HPDE6-E6E7 (cell line): ENCODE data around the gene CRISPLD2.
A peak's percentile ranks its signal among the peaks of the same experiment; 100 is the strongest.

ENCODE experiments used
- DNase-seq: peaks from one replicate; pipeline ENCODE4 v3.0.0; 2011; ENCODE audit warnings: missing footprints; ENCODE audit errors: extremely low spot score

CRISPLD2 gene

DNA sequence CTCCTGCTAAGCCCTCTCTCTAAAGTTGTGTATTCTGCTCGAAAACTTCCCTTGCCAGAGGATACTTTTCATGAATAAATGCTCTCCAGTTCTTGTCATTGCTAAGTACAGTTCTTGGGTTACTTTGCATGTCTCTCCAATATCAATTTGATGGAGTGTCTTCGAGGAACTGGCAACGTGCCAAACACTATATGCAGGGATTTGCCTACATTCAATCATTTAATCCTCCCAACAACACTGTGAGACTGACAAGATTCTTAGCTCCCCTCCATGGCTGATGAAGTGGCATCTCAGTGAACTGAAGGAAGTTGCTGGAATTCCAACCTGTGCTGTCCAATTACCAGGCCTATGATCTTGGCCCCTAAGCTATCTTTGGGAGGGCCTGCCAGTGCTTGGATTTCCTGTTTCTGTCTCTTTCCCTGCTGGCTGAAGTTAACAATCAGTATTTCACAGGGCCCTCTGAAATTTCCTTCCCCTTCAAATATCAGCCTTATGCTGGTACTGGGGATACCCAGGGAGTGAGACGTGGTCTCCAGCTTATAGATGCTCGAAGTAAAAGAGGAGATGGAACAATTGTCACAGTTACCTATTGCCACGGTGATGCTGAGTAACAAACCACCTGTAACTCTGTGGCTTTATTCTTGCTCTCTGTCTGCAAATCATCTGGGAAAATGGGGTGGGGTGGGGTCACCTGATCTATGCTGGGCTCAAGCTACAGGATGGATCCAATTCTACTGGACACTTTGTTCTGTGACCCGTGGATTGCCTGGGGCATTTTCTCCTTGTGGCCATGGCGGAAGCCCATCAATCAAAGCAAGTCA lies 19.4 kb upstream of the CRISPLD2 start:
- DNase-seq = no peak

DNA sequence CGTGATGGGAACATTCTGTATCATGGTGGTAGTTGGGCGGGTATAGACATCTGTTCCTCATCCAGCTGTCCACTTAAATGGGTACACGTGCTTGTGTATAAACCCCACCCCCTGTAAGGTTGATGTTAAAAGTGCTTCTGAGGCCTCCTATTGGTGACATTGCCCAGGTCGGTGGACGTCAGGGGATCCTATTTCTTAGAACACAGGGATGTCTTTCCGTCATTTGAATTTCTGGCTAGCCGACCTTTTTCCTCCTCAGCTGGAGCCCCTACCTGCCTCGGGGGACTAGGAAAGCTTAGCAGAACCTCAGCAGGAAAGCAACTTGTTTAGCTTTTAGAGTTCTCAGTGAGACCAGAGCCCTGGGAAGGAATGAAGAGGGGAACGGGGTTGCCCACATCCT lies 16.6 kb upstream of the CRISPLD2 start:
- no peak for DNase-seq

DNA sequence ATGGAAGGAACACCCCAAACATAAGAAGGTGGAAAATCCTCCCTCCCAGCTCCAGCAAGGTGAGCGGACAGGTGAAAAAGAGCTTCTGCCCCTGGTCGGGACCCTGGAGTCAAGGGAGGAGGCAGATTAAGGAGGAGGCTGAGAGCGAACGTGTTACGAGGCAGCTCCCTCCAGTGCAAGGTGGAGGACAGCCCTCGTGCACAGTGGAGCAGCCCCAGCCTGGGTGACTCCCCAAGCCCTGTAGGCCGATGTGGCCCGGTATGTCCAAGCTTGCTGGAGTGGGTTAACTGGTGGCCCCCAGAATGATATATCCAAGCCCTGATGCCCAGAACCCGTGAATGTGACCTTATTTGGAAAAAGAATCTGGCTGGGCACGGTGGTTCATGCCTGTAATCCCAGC lies 15.5 kb upstream of the CRISPLD2 start:
- DNase-seq = no peak

DNA sequence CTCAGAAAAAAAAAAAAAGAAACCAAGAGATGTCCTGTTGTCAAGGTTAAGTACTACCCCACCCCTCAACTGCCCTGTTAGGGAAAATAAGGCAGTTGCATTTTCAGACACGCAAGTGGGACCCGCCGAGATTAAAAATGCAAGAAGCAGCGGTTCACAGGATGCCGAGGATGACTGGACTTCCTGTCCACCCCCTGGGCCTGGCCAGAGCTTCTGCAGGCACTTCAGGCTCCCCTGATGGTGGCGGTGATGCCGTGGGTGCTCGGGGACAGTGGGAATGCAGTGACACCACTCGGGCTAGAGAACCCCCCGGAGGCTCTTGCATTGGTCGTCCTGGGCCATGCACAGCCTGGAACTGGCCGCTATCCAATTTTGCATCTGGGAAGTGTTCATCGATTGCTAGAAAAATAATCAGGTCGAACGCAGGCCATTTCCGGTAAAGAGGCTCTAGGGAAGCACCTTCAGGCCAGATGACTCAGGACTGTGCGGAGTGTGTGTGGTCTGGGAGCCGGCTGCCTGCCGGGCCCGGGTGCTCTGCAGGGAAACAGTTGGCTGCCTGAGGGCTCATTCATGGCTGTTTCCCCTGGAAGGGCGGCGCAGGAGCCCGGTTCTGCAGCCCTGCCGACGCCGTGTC lies 13.4 kb upstream of the CRISPLD2 start:
- peak; percentile 86 for DNase-seq

DNA sequence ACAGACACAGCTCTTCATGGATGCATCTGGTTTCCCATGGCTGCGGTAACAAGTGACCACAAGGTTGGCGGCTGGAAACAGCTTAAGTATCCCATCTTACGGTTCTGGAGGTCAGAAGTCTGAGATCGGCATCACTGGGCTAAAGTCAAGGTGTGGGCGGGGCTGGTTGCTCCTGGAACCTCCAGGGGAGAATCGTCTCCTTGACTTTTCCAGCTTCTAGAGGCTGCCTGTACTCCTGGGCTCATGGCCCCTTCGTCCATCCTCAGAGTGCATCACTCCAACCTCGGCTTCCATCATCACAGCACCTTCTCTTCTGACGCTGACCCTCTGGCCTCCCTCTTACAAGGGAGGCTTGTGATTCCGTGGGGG lies 12.9 kb upstream of the CRISPLD2 start:
- no peak for DNase-seq

DNA sequence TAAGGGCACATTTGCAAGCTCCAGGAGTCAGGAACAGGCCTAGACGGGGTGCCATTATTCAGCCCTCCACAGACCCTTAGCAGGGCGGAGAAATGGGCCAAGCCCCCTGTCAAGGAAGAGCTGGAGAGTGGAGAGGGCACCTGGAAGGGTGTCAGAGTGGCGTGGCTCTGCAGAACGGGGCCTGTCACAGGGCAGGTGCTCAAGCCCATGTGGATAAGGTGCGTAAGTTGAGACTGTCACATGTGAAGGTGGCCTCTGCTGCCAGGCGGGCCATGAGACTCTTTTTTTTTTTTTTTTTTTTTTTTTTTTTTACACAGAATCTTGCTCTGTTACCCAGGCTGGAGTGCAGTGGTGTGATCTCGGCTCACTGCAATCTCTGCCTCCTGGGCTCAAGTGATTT lies 12.0 kb upstream of the CRISPLD2 start:
- no peak for DNase-seq

DNA sequence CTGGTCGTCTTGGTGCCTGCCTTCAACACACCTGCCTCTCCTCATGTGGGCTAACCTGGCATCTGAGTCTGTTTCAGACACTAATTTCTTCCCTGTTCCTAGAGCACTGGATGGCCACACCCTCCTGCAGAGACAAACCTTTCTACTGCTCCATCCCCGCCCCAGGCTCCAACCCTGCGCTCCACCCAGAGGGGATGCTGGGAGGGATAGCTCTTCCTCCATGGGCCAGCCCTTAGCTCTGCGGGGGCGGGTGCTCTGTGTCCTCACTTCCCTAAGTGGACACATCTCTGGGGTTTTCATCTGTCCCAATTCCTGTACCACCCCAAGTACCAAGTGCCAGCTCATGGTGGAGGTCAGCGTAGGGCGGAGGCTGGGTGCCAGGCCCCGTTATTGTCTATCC lies 11.0 kb upstream of the CRISPLD2 start:
- no peak for DNase-seq

DNA sequence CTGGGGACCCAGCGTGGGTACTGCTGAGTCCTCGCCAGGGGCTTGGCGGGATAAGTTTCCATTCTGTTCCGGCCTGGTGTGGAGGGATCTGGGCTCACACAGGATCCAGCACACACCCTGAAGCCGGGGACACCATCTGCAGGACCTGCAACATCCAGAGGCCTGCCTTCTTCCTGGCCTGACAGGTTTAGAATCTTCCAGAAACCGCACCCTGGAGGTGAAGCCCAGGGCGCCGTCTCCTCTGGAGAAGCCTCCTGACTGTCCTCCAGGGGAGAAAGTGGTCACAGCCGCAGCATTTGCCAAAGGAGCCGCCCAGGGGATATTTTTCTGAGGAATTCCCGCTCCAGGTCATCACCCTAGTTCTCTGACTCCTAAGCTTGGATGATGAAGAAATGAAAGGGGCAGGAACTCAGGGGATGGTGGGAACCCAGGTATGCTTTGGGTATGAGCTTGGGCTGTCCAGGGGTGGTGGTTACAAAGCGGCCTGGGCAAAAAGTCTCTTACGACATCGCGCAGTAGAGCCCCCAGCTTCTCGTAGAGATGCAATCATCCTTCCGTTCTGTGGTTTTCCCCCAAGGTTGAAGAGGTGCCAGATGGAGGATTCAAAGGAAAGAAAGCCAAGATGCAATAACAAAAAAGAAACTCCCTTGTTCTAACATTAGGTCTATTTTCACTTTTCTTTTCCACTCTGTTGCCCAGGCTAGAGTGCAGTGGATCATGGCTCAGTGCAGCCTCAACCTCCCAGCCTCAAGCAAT lies 9.1 kb upstream of the CRISPLD2 start:
- no peak for DNase-seq

DNA sequence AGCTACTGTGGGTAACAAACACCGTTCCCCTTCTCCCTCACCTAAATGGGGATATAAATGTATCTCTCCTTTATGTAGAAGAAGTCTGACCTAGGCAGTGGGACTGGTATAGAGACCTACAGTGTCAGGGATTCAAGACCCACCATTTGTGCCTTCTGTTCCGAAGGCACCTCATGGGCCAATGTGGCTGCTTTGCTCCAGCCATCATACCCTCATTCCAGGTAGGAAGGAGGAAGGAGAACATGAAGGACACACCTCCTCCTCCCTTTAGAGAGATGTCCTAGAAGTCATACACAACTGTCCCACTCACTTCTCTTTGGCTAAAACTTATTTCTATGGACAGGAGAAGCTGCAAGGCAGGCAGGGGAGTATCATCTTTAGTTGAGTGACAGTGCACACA lies 8.3 kb upstream of the CRISPLD2 start:
- DNase-seq = no peak

DNA sequence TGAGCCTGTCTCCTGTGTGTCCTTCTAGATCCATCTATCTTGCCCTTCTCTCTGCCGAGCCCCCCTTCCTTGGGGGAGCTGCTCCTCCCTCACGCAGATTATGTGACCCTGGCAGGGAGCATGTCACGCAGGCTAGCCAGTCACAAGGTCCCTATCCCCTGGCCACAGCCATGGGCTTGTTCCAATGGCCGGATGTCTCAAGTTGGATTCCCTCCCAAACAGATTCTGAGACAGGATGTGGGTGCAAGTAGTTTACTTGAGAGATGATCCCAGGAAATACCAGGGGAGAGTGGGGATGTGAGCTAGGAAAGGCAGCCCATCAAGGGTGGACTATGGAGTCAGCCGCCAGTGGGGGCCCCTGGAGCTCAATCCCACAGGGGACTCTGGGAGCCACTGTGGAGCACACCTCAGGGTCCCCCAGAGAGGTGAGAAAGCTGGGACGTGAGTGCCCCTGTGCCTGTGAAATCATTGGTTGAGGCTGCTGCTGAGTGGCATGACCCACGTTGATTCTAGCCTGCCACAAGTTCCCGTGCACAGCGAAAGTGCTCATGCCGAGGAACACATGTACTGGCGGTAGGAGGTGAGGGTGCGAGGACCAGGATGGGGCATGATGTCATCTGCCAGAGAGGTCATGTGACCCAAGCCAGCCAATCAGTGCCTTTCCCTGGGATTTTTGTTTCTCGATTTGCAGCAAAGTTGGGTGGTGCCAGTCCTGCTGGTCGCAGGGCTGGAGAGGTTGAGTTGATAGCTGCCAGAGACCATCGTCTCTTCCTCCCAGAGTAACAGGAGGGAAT lies 6.4 kb upstream of the CRISPLD2 start:
- DNase-seq = no peak

DNA sequence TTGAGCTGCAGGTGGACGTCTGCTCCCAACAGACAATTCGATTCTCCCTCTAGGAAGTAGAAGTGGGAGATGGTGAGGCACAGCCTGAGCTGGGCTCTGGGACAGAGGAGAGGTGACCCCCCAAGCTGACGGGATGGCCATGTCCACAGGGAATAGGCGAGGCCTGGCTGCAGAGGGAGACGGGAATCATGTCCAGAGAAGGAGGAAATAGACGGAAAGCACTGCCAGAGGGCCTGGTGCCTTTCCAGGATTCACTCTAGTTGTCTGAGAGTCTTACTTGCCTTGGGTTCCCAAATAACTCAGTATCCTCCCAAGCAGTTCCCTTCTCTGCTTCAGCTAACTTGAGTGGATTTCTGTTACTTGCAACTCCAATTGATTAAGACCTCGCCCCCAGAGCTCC lies 4.3 kb upstream of the CRISPLD2 start:
- DNase-seq = no peak

DNA sequence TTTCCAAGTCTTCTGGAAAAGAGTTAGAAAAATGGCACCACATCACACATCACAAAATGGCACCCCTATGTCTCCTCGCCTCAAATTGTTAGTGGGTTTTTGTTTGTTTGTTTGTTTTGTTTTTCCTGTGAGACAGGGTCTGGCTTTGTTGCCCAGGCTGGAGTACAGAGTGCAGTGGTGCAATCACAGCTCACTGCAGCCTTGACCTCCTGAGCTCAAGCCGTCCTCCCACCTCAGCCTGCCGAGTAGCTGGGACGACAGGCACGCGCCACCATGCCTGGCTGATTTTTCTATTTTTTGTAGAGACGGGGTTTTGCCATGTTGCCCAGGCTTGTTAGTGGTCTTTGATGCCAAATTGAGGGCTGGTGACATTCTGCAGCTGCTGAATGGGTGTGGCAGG lies 3.8 kb upstream of the CRISPLD2 start:
- no peak for DNase-seq

DNA sequence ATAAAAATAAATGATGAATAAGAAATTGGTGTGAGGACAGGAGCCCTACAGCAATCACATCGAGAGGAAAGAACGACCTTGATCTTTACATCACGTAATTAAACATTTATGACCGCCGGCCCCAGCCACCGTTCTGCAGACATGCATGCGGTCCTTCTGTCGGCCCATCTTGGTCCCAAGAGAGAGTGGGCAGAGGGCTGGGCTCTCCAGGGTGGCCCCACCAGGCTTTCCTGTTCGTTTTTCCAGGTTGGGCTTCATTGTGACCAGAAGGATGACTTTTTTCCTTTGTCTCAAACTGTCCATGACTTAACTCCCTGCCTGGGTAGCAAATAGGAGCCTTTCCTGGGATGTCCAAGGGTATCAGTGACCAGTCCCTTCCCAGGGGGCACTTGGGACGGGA lies 3.3 kb upstream of the CRISPLD2 start:
- no peak for DNase-seq

DNA sequence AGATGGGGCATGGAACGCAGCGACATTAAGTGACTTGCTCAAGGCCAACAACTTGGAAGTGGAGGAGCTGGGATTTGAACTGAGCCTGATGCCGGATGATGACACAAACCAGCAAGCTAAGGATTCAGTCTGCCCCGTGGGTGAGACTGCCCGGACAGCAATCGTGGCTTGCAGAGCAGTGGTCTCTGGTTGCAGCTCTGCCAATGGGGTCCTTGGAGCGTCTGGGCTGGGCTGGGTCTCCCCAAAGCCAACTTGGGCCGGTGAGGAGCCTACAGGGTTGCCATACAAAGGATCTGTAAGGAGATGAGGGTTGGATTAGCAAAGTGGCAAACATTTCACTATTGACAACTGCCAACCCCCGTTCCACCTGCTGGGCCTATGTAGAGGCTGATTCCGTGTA lies 2.6 kb upstream of the CRISPLD2 start:
- no peak for DNase-seq

DNA sequence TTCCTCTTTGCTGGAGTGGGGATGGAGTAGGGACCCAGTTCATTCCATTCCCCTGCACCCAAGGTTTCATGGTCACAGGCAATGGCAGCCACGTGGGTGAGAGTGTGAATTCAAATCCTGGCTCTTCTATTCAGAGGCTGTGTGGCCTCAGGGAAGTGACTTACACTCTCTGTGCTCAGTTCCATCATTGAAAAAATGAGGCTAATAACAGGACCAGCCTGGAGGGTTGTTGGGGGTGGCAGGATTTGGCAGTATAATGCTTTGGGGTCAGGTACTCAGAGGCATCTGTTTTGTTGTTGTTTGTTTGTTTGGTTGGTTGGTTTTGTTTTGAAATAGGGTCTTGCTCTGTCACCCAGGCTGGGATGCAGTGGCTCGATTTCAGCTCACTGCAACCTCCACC lies 2.2 kb upstream of the CRISPLD2 start:
- DNase-seq = no peak

DNA sequence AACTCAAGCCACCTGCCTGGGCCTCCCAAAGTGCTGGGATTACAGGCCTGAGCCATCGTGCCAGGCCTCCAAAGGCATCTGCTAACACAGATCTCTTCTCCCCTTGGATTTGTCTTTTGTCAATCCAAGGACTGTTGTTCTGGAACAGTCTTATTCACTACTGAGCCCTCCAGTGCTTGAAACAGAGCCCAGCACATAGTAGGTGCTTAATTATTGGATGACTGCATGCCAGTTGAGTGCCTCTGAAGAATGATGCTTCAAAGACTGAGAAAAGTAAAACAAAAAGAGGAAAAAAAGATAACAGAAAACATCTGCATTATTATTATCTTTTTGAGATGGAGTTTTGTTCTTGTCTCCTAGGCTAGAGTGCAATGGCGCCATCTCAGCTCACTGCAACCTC lies 1.7 kb upstream of the CRISPLD2 start:
- DNase-seq = no peak

DNA sequence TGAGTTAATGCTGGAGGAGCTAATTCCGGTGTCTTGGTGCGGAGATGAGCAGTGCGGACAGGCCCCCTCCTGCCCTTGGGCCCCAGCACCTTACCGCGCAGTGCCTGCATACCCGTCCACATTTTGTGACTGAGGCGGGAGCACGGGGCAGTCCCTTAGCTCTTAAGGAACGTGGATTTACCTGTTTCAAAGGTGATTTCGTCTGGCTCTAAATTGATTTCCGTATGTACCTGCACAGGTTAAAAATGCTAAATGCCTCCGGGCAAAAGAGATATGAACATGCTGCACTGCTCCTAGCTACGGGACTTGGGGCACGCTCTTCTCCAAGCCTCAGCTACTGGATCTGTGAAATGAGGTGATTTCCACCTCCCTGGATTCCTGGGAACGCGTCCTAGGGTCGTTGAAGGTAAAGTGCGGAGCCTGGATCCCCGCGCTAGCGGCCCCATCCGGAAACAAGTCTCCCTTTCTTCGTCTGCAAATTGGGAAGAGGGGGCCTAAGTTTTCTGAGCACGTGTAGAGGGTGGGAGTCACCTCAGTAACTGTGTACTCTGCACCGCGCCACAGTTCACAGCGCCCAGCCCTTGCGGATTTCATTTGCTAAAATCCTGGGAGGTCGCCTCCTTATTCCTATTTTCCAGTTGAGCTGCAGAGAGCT lies 669 bp upstream of the CRISPLD2 start:
- peak; percentile 37 for DNase-seq

DNA sequence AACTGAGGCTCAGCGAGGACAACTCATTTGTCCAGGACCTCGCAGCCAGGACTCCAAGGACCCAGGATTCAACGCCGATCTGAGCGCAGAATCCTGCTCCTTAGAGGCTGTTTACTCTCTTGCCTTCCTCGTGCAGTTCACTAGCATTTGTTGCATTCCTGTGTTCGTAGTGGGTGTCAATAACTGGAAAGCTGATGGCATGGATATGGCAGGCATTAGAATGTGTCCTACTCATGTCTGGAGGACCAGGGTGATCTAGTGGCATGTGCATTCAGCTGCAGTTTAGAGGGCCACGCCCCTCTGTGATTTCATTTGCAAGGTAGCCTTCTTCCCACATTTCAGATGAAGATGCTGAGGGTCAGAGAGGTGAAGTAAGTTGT lies 510 bp downstream of the CRISPLD2 start:
- DNase-seq = no peak

DNA sequence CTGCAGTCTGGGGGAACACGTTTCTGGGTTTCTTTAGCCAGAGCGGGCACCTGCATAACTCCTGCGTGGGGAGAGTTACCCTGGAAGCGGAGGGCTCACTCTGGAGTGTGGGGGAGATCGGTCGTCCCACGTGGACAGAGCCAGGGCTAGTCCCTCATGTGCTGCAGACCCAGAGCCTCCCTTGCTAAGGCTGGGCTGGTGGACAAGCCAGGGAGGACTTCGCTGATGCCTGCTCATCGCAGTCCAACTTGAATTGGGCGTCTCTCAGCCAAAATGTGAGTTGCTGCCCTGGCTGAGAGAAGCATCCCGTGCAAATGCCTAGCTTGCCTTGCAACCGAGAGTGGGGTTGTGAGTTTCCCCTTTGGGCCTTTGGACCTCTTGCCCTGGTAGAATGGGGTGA lies 986 bp downstream of the CRISPLD2 start:
- no peak for DNase-seq

DNA sequence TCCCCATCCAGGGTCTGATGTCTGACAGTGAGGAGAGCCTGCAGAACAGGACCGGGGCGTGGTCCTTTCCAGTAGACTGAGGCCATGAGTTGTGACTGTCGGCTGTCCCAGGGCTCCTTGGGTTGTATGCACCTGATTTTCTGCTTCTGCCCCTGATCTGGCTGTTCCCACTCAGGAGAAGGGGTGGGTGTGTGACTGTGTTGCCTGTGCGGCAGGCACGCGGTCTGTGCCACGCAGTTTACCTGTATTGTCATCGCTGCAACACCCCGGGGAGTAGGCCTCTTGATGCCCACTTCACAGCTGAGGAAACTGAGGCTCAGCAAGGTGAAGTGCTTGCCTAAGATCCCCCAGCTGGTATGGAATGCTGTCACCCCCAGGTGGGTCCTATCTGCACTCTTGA lies 1.4 kb downstream of the CRISPLD2 start:
- DNase-seq = no peak
